RWPE2 (cell line): ENCODE measurements around the gene MERTK.
"Not testable (repeated sequence)": the region's sequence is repeated elsewhere in the genome, so short reads cannot be mapped to it uniquely, and the experiment has no call there.

ENCODE experiments used
- ATAC-seq: fragments of 200-7000 bp; cut with Tn5 transposase; 3 replicates; pipeline ENCODE4 v1.9.1; 2021; ENCODE audit warnings: low read depth
- DNase-seq: peaks from one replicate; pipeline ENCODE4 v3.0.0-alpha.2; 2020; ENCODE audit warnings: low spot score
- H3K27ac ChIP-seq: fragments of 450-650 bp; 2 replicates; pipeline ENCODE4 v1.5.1; 2017; ENCODE audit warnings: mild to moderate bottlenecking; ENCODE audit not compliant: poor library complexity, severe bottlenecking
- H3K27me3 ChIP-seq: fragments of 250-450 bp; sonication (Bioruptor Pico); 2 replicates; pipeline ENCODE4 v1.5.1; 2021; ENCODE audit warnings: mild to moderate bottlenecking, moderate library complexity; ENCODE audit not compliant: insufficient read depth, poor library complexity, severe bottlenecking
- H3K36me3 ChIP-seq: fragments of 250-450 bp; sonication (Bioruptor Pico); 2 replicates; pipeline ENCODE4 v1.5.1; 2020; ENCODE audit warnings: low read depth, mild to moderate bottlenecking, moderate library complexity
- H3K4me1 ChIP-seq: fragments of 250-450 bp; sonication (Bioruptor Pico); 2 replicates; pipeline ENCODE4 v1.5.1; 2021; ENCODE audit warnings: mild to moderate bottlenecking, moderate library complexity; ENCODE audit not compliant: insufficient read depth, poor library complexity, severe bottlenecking
- H3K4me3 ChIP-seq: fragments of 250-450 bp; sonication (Bioruptor Pico); 2 replicates; pipeline ENCODE4 v1.5.1; 2021; ENCODE audit warnings: mild to moderate bottlenecking, moderate library complexity; ENCODE audit not compliant: severe bottlenecking
- H3K9me3 ChIP-seq: fragments of 250-450 bp; sonication (Bioruptor Pico); 2 replicates; pipeline ENCODE4 v1.5.1; 2021; ENCODE audit warnings: mild to moderate bottlenecking, moderate library complexity; ENCODE audit not compliant: severe bottlenecking
- TF ChIP-seq, protein P1 (sequence below): fragments of 450-650 bp; IDR thresholded peaks from one replicate; pipeline ENCODE4 v1.5.1; 2017; ENCODE audit warnings: mild to moderate bottlenecking, moderate library complexity; ENCODE audit not compliant: poor library complexity, severe bottlenecking

MERTK gene

GRCh38 chr2:112061840-112062239, 163.4 kb downstream of the MERTK start:
- TF ChIP-seq, protein P1, sequence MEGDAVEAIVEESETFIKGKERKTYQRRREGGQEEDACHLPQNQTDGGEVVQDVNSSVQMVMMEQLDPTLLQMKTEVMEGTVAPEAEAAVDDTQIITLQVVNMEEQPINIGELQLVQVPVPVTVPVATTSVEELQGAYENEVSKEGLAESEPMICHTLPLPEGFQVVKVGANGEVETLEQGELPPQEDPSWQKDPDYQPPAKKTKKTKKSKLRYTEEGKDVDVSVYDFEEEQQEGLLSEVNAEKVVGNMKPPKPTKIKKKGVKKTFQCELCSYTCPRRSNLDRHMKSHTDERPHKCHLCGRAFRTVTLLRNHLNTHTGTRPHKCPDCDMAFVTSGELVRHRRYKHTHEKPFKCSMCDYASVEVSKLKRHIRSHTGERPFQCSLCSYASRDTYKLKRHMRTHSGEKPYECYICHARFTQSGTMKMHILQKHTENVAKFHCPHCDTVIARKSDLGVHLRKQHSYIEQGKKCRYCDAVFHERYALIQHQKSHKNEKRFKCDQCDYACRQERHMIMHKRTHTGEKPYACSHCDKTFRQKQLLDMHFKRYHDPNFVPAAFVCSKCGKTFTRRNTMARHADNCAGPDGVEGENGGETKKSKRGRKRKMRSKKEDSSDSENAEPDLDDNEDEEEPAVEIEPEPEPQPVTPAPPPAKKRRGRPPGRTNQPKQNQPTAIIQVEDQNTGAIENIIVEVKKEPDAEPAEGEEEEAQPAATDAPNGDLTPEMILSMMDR = no peak
- peaks cover 18% of the 10 kb centered on the region for H3K4me1 ChIP-seq
- DNase-seq (no peak), ATAC-seq (no peak)
- no peaks in the 10 kb centered on the region for H3K27me3 ChIP-seq
- H3K36me3 ChIP-seq = peaks cover 77% of the 10 kb centered on the region
- H3K4me3 ChIP-seq = no peak overlapping the region
- H3K9me3 ChIP-seq = no peaks in the 10 kb centered on the region
- no peak overlapping the region for H3K27ac ChIP-seq

DNA sequence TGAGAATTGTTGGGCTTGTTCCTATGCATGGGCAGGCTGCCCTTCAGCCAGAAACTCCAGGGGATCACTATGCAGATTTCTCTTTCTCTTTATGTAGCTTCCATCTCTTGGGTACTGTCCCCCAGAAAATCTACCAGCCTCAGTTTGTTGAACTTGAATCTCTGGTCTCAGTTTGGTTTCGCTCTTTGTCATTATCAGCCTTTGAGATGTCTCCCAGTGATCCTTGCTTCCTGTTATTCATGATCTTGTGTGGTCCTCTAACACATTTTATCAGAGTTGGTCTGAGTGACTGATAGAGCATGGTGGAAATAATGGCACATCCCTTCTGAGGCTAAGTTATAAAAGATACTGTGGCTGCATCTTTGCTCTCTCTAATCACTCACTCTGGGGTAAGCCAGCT, 164.5 kb downstream of the MERTK start:
- TF ChIP-seq, protein P1 = no peak
- ATAC-seq (no peak), DNase-seq (no peak)
- peaks cover 11% of the 10 kb centered on the region for H3K4me1 ChIP-seq
- H3K36me3 ChIP-seq = peaks cover 85% of the 10 kb centered on the region
- no peaks in the 10 kb centered on the region for H3K27me3 ChIP-seq
- H3K4me3 ChIP-seq = no peak overlapping the region
- H3K27ac ChIP-seq = no peak overlapping the region
- H3K9me3 ChIP-seq = no peaks in the 10 kb centered on the region

- Histone ChIP-seq H3K4me1 (peaks cover 11% of the 10 kb centered on the region), H3K27me3 (no peaks in the 10 kb centered on the region), H3K36me3 (peaks cover 94% of the 10 kb centered on the region), H3K9me3 (no peaks in the 10 kb centered on the region), H3K27ac (peak overlapping the region; percentile 13), H3K4me3 (no peak overlapping the region)
- TF ChIP-seq, protein P1 = no peak
- no peak for DNase-seq
- ATAC-seq = no peak
Observed at GRCh38 chr2:112065486-112065885, 167.1 kb downstream of the MERTK start.

GRCh38 chr2:112065966-112066365, 167.6 kb downstream of the MERTK start:
- DNase-seq (no peak), ATAC-seq (peak; percentile 84)
- no peak overlapping the region for H3K4me3 ChIP-seq
- no peaks in the 10 kb centered on the region for H3K27me3 ChIP-seq
- H3K9me3 ChIP-seq = no peaks in the 10 kb centered on the region
- peaks cover 11% of the 10 kb centered on the region for H3K4me1 ChIP-seq
- peak overlapping the region; percentile 13 for H3K27ac ChIP-seq
- TF ChIP-seq, protein P1 = no peak
- H3K36me3 ChIP-seq = peaks cover 92% of the 10 kb centered on the region

- not testable (repeated sequence) for ATAC-seq, H3K27ac ChIP-seq, H3K9me3 ChIP-seq, DNase-seq, H3K27me3 ChIP-seq, H3K4me3 ChIP-seq
- H3K4me1 ChIP-seq = peaks cover 26% of the 10 kb centered on the region
- peaks cover 79% of the 10 kb centered on the region for H3K36me3 ChIP-seq
Observed at GRCh38 chr2:112069794-112070193, 171.4 kb downstream of the MERTK start.
